Nucleus accumbens (tissue), 56 donors: ENCODE measurements around the gene SSTR1.
"Not testable (repeated sequence)": the region's sequence is repeated elsewhere in the genome, so short reads cannot be mapped to it uniquely, and the experiment has no call there.

Source experiments
- DNase-seq, 56 donors: peaks; one replicate each; lab custom pipeline; 2025; lab: John Stamatoyannopoulos, UW

The SSTR1 gene

DNA sequence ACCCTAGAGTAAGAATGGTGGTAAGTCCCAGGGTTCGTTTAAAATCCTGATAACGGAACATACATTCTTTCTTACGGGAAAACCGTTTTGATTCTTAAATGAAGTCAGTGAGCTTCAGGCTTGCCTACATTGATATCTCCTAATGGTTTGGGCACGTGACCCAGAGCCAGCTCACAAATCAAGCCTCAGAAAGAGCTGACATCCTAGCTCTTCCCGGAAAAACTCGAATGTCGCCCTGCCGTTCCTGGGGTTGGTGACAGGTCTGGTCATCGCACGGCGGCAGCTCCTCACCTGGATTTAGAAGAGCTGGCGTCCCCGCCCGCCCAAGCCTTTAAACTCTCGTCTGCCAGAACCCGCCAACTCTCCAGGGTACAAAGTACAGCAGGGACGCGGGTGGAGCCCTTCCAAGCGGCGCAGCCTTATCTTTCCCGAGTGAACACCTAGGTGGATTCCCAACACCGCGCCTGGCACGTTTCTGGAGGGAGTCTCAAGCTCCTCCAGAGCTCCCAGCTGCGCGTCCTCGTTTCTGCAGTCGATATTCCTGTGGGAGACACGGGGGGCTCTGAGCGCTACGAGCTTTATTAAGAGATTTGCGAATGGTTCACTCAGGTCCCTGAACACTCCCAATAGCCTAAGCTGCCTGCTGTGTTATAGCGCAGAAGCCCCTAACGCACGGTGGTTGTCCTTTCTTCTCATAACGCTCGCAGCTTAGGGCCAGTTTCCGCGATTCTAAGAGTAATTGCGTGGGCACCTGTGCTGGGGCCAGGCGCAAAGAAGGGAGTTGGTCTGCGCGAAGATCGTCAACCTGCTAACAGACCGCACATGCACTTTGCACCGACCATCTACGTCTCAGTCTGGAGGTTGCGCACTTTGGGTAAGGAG lies at the start of gene SSTR1:
SSTR1 (plus strand) TSS at position 169 of the 882 bp plus-strand sequence. CDS start 1,486 bp downstream, outside the sequence.
- DNase-seq = peak in 4 of 56 donors; percentile 14 to 41 (median 38)

DNA sequence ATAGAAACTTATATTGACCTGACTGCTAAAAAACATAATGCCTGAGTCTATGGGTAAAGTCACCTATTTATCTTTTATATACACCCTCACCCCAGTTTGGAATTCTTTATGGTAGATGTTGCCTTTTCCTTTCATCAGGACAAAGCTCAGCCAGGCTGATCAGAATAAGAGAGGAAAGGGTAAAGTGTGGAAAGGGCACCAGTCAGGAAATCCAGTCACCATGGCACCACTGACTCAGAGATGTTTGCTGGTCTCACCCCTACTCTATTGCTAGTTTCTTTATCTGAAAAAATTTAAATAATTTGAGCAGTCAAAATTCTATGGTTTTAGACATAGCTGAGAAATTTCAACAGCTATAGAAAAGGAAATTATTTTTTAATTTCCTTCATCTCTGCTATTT lies 49.2 kb upstream of the SSTR1 start:
- DNase-seq = no peak

DNA sequence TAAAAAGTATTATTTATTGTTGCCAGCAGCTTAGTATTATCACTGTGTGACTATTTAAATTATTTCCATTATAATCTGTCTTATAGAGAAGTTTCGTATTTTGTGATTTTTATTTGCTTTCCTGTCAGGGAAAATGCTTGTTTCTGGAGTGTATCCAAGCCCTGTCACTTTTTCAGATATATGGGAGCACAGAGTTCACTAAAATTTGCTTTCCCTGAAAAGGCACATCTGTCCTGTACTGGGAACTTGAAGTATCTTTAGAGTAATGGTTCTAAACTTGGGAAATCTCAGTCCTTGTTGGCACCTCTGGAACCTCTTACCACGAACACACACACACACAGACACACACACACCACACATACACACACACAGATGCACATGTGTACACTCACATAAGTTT lies 39.3 kb upstream of the SSTR1 start:
- DNase-seq = no peak

- no peak for DNase-seq
Measured at GRCh38 chr14:38171197-38171596, 36.5 kb upstream of the SSTR1 start.

GRCh38 chr14:38174711-38175110 lies 33.0 kb upstream of the SSTR1 start:
- no peak for DNase-seq

- no peak for DNase-seq
Measured at GRCh38 chr14:38175658-38176057, 32.0 kb upstream of the SSTR1 start.

GRCh38 chr14:38176379-38176778 lies 31.3 kb upstream of the SSTR1 start:
- no peak for DNase-seq

DNA sequence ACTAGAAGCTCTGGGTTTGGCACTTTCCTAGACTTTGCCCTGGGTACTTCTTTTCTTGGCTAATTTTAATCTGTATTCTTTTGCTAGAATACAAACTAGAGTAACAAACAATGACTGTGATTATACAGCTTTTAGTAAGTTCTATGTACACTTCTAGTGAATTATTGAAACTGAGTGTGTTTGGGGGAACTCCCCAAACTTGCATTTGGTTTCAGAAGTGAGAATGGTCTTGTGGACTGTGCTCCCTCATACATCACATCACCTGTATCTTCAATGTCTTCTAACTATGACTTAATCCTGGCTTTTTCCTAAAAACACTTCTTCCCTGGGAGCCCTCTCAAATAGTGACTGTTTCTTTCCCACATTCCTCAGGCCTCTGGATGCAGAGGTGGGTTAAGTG lies 23.6 kb upstream of the SSTR1 start:
- no peak for DNase-seq

- no peak for DNase-seq
Measured at GRCh38 chr14:38185671-38186070, 22.0 kb upstream of the SSTR1 start.

- no peak for DNase-seq
Measured at GRCh38 chr14:38186216-38186615, 21.5 kb upstream of the SSTR1 start.

DNA sequence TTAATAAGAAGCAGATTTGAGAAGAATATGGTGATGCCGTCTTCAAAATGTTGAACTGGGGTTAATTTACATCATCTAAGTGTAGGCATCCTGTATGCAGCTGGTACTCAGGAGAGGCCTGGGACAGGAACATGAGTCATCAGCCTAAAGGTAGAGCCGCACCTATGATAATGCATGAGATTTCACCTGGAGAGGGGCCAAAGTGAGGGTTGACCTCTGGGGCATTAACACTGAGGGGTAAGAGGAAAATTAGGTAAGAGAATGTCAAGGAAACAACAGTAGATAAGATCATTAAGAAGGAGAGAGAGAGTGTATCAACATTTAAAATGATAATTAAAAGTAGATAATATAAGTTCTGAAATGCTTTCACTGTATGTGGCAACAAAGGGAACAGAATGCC lies 20.2 kb upstream of the SSTR1 start:
- no peak for DNase-seq

DNA sequence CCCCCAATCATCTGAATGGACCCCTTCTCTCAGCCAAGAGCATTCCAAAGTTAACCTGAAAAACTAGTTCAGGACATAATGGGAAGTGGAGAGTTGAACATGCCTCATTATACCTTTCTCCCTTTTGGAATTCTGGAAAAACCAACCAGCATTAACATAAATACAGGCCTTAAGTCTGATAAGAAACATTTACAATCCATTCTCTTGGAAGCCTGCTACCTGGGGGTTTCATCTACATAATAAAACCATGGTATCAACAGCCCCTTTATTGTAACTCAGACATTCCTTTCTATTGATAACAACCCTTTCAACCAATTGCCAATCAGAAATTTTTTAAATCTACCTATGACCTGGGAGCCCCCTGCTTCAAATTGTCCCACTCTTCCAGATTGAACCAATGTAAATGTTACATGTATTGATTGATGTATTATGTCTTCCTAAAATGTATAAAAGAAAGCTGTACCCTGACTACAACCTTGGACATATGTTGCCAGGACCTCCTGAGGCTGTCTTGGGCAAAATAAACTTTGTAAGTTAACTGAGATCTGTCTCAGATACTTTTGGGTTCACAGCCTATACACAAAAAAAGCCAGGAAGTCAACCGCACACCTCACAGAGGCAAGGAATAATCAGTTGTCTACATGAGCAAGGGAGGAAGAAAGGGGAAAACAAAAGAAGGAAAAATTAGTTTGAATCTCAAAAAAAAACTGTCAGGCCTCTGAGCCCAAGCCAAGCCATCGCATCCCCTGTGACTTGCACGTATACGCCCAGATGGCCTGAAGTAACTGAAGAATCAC lies 17.6 kb upstream of the SSTR1 start:
- DNase-seq = no peak

GRCh38 chr14:38190846-38191245 lies 16.9 kb upstream of the SSTR1 start:
- not testable (repeated sequence) for DNase-seq

DNA sequence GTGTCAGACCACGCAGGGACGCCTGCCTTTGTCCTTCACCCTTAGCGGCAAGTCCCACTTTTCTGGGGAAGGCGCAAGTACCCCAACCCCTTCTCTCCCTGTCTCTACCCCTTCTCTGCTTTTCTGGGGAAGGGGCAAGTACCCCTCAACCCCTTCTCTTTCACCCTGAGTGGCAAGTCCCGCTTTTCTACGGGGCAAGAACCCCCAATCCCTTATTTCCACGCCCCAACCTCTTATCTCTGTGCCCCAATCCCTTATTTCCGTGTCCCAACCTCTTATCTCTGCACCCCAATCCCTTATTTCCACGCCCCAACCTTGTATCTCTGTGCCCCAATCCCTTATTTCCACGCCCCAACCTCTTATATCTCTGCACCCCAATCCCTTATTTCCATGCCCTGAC lies 16.2 kb upstream of the SSTR1 start:
- DNase-seq = not testable (repeated sequence)

GRCh38 chr14:38197001-38197783 lies 10.5 kb upstream of the SSTR1 start:
- no peak for DNase-seq

DNA sequence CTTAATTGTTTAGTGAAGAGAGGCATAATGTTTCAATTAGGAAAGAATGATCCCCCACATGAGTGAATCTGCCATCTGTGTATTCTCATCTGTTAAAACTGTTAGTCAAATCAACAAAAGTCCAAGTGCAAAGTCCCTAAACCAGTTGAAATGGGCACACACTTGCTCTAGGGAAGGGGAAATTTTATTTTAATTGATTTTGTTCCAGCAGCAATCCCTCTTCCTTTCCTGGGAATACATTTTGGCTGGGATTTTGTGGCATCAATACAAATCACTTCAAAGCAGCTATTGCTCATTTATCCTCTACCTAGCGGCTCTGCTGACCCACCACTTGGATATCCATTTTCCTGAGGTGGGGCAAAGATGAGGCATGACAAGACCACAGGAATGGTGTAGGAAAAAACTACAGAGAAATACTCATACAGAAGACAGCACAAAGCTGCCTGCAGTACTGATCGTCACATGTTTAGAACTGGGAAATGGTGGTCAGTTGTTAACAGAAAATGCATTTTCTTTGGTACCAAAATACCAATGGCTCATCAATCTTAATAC lies 9.8 kb upstream of the SSTR1 start:
- no peak for DNase-seq

GRCh38 chr14:38198425-38198824 lies 9.3 kb upstream of the SSTR1 start:
- no peak for DNase-seq

DNA sequence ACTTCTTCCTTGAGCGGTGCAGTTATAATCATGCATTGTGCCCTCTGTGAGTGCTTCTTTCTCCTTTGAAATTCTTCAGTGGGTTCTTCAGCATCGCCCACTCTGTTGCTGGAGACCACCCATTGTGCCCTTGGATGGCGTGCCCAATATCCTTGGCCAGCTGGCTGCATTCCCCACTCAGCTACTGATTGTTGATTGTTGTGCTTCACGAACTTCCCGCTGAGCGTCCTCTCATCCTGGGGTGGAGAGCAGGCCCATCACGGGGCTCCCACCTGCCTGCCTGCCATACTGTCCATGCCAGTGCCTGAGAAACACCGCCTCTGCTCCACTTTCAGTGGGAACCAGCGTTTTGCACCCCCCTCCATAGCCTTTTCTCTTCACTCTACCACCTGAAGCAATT lies 8.6 kb upstream of the SSTR1 start:
- no peak for DNase-seq

- DNase-seq = no peak
Measured at GRCh38 chr14:38199739-38200138, 8.0 kb upstream of the SSTR1 start.

DNA sequence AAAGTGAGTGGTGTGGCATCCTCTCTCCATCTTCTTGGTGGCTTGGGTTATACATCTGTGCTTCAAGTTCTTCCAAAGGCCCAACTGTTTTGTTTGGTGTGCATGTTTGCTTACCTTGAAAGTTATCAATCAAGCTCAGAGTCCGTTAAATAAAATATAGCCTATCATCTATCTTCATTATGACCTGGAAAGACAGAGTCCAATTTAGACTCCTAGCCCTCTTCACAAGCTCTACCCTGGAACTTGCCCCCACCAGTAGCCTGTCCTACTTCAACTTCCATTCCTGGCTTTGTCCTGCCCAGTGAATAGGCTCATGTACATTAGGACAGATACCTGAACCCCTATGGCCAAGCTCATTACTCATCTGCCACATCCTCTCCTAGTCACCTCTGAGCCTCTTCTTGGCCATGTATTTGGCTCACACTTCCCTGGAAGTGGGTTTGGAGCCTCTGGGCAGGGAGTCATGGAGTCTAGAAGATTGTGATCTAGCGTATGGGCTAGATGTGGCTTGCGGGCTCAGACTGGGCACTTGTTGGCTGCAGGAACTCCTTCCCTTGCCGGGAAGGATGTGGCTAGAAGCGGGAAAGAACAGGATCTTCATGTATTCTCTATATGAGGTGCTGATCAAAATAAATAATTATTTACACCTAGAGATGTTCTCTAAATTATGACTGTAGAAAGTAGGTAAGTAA lies 6.4 kb upstream of the SSTR1 start:
- DNase-seq = no peak
